ENCODE measurements around the gene SLC6A7.

- TF ChIP-seq GATA2 (IDR thresholded peaks at IDR 0.05; ENCODE audit: low read depth, low read length), result no peak
- no peak for TF ChIP-seq GATA3 (IDR thresholded peaks at IDR 0.05; ENCODE audit: low read depth, low read length)
Measured at GRCh38 chr5:150211156-150212030, 21.5 kb downstream of the SLC6A7 start.
